Stimulated activated CD8-positive, alpha-beta memory T cell treated with anti-CD3 and anti-CD28 coated beads, Interleukin-7, amount 100 ng/mL, for 4 hours (primary cell): ENCODE data around the gene PCDH9.

Source experiments
- DNase-seq, 2 donors: peaks; one replicate each; pipeline ENCODE4 v3.0.0-alpha.2; 2020; ENCODE audit warnings: low read depth in 2 of 2

Gene PCDH9

DNA sequence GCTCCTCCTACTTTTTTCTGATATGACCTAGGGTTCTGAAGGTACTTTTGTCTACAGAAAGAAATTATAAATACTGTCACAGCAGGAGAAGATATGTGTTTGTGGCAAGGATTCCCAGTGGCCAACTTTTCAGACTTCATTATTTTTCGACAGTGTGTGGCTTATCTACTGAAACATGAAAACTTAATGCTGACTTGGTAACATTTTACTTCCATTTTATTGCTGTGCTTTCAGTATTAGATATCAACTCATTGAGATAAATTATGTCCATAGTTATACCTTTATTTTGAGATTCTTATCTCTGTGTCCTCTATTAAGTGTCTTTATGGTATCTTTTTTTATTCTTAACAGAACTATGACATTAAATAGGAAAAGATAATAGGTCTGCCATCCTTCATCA lies 700.0 kb downstream of the PCDH9 start:
- DNase-seq, result no peak

DNA sequence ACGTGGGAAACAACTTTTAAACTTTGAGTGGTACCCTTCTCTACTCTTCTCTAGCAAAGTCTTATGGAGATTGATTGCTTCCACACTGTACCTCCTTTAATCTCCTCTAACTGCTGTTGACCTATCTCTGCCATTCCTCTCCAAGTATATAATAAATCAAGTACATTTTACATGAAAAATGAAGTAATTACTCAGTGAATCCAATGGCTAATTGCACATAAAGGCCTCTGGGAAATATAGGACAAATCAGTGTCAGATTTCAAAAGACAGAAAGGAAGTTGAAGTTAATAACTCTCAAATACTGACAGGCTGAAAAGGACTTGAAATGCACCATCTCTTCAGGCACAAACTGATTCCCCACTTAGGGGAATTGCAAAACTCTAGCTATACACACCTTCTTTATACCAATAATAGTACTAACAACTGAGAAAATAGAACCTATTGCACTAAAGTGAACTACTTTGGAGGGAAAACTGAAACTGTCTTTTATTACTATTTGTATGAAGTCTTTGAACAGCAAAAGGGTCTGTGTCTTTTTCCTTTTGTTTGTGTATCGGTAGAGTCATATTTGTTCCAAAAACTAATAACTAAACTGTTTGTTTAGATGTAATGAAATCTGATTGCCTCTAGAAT lies 701.1 kb downstream of the PCDH9 start:
- DNase-seq, result no peak

DNA sequence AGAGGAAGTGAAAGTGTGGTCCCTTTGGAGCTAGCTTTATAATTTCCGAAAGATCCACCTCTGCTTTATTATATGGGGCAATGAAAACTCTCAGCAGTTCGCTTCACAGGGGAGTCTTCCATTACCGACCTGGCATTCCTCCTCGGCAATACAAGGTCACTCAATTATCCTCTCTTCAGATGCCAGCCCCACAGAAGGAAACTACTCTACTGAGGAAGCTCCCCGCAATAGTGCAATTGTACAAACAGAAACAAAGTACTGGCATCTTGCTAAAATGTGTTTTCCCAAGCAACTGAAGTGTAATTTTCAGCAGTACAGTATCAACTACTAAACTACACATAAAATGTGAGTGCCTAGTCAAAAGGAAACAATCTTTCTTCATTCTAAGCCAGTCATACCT lies 702.0 kb downstream of the PCDH9 start:
- no peak for DNase-seq

DNA sequence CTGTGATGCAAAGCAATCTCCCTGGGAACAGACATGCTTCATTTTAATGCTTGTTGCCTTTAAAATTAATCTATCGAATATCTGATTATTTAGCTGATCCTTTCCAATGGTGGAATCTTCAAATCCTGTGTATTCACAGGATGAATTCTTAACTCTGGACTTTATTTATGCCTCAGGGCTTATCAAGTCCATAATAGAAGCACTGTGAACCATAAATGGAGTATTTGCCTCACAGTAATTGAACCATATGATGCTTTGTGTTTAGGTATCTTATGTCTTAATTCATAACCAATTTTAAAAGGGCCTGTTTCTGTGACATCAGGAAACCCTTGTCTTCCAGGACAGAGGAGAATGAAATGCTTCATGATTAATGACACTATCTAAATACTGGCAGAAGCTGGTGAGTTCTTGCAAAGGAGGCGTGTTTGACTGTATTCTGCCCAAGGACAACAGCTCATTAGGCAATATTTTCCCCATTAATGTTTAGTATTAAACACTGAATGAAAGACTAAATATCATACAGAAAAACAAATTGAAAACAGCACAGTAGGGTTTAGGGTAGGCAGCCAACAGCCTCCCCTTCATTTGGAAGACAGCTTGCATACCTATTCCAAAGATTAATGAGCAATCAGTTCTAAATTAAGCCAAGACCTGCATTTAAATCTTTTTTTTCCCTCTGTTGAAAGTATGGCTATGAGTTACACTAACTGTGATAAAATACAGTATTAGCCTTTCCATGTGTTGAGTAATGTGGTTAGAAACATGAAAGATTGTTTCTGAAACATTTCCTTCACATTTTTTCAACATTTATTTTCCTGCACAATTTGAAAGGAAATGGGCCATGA lies 709.4 kb downstream of the PCDH9 start:
- no peak for DNase-seq

DNA sequence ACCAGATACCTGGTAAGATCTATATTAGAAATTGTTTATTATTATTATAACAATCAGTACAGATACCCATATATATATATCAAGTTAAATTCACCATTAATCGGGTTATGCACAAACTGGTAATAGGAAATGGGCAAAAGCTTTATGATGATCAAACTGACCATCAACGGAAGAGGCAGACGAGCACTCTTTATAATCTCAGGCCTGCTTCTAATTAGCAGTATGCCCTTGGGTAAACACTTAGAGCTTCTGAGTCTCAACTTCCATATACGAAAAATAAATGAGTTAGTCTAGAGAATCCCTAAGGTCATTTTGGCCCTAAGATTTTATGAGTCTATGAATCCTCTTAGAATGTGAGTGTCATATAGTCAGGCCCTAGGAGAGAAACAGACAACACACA lies 710.9 kb downstream of the PCDH9 start:
- no peak for DNase-seq

DNA sequence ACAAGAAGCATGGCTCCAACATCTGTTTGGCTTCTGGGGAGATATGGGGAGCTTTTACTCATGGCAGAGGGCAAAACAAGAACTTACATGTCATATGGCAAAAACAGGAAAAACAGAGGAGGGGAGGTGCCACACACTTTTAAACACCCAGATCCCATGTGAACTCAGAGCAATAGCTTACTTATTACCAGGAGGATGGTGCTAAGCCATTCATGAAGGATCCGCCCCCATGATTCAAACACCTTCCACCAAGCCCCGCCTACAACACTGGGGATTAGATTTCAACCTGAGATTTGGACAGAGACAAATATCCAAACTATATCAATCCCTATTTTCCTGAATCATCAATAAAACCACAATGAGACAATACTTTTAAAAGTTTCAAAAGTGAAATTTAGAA lies 712.1 kb downstream of the PCDH9 start:
- DNase-seq, result no peak

DNA sequence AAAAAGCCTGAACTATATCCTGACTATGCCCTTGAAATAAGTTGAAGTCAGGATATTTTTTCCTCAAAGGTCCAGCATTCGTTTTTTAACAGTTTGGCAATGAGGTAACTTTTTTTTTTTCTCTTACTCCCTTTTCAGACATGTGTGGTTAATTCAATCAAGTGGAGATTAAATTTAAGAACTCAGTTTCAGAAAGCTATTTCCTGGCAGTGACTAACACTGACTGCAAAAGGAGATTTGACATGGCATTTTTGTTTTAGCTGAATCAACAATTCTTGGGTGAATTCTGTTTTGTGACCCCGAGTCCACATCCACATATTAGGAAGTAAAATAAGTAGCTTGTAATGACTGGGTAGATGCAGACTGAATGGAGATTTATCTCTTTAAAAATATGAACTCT lies 716.4 kb downstream of the PCDH9 start:
- DNase-seq, result no peak

DNA sequence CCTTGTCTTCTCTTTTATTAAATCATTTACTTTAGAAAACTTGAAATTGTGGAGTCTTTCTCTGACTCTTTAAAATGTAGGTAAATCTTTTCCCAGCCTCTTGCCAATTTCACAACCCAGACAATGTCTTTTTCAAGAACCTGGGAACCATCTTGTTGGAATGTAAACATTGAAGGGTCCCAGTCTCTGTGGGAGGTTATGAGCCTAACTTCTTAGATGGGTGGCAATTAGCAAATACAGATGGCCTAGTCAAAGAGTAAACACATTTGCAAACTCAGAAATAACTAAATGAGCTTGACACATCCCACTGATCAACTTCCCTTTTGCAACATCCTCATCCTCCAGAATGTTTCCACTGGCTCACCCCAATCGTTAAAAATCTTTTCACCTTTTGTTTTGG lies 721.0 kb downstream of the PCDH9 start:
- no peak for DNase-seq

DNA sequence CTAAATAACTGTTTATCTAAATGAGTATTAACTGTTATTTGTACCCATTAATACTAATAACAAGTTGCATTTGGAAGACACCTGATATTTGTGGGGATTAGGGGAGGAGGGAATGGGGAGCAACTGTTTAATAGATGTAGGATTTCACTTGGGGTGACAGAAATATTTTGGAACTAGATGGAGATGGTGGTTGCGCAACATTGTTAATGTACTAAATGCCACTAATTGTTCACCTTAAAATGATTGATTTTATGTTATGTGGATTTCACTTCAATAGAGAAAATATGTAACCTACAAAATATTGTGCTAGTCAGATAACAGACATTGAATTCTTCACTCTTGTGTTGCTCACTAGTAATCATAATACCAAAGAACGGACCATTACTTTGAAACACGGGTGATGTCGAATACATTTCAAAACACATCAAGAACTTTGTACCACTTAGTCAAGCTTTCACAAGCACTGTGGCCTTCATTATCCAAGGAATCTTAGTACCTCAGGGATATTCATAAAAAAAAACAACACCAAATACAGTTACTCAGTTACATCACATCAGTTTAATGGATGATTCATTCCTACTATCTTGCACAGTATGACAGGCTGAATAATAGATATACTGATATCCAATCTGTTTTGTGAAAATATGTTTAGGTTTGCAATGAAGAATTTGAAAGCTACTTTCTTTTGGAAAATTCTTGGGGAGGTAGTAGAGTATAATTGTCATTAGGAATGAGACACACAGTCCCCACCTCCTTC lies 721.8 kb downstream of the PCDH9 start:
- no peak for DNase-seq

DNA sequence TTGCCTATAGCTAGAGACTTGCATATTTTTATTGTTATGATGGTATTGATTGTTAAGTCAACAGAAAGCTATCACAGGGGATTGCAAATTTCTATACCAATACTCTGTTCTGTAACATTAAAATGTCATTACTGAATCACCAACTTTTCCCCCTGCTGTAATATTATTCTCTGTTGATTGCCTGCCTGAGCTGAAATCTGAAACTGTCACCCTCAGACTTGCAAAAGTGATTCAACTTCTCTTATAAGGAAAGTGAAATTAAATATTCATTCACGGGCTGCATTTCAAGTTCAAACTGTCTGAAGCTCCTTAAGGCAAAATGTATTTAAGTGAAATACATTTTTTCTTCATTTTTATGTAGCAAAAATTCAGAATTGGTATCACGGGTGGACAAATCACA lies 723.2 kb downstream of the PCDH9 start:
- no peak for DNase-seq

DNA sequence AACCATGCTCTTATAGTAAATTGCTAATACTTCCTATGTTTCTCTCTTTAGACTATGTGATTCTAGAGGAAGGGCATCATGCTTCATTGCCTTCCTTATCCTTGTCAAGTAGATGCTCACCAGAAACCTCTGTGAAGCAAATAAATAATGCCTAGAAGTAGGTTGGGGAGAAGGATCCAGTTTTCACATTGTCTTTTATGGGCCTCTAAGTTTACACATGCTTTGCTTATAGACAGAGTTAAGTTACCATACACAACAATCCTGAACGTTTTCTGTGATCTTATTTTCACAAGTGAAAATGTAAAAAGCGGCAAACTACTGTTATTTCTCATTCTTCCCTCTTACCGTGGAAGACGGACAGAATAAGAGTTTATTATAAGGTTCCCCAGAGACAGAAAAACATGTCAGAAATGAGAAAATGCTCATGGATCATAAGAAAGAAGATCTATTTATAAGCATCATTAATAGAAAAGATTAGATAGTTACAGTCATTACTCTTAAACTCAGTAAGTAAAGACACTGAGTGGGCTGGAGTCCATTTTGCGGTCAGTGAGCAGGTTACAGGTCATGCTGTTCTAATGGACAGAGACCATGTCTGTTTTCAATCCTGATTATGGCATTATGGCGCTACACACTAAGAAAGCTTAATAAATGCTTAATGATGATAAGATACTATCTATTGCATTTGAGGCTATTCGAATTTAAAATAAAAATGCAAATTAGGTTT lies 723.9 kb downstream of the PCDH9 start:
- DNase-seq, result no peak

DNA sequence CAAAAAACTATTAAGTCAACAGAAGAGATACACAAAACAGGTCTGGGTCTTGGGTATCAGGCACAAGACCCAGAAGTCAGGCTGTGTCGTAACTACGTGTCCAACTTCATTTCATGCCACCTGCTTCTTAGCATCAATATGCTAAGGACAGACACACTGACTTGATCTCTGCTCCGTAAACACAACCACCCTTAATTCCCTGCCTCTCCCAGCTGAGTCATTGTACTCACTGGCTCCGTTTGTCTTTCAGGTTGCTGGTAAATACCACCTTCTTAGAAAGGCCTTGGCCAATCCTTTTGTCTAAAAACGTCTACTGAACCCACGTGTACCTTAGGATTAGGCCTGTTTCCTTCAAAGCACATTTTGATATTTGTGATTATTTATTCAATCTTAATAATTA lies 726.2 kb downstream of the PCDH9 start:
- no peak for DNase-seq

DNA sequence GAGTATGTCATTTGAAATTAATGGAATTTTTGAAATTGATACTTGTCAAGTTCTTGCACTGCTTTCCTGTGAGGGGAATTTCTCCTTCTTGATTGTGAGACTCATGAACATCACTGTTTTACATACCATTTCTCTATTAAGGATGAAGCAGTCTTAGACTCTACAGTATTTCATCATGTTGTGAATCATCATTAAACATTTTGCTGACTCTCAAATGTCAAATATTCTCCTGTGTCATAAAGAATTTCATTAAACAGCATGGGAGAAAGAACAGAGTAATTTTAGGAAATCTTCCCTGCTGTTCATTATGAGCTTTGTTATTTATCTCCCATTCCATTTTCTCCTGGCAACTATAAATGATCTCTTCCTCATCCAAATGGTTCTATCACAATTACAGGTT lies 729.0 kb downstream of the PCDH9 start:
- no peak for DNase-seq

DNA sequence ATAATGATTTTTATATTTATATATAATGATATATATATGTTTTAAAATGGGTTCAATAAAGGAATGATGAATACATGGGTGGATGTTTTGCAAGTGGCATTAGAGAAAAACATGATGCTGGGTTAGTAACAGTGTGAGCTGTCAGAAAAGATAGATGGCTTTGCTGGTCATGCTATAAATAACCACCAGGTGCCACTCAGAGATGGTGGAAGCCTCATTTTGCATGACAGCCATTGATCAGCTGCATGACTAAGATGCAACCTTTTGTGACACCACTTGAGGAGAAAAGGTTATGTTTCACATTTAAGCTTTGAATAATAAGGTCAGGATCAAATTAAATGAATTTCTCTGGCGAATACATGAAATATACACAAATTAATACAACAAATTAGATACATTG lies 737.7 kb downstream of the PCDH9 start:
- DNase-seq, result no peak

DNA sequence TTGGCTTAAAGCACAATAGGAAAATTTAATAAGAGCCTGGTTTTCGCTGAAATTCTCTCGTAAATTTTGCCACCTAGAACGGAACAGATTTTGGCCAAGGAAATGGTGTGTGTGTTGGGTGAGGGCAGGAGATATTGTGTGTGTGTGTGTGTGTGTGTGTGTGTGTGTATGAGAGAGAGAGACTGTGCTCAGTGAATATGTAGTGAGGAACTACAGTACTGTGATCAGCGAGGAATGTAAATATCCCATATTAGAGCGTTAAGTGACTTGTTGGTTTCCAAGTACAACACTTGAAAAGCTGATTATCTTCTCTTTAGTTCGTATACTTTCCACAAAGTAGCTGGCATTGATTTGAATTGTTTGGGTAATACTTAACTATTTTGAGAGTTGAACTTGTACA lies 738.9 kb downstream of the PCDH9 start:
- no peak for DNase-seq

DNA sequence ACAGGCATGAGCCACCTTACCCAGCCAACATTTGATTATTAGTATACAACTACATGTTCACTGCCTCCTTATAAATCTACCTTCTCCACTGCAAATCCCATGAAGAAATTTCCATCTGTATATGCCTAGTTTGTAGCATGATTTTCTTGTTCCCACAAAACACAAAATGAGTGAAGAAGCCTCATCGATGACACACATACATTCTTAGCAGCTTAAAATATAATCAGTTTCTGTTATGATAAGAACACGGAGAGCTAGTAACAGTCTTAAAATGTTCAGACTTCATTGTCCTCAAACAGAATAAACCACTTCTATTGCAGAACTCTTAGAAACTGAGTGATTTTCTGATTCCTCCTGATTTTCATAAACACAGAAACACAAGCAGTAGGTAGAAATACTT lies 740.5 kb downstream of the PCDH9 start:
- no peak for DNase-seq

DNA sequence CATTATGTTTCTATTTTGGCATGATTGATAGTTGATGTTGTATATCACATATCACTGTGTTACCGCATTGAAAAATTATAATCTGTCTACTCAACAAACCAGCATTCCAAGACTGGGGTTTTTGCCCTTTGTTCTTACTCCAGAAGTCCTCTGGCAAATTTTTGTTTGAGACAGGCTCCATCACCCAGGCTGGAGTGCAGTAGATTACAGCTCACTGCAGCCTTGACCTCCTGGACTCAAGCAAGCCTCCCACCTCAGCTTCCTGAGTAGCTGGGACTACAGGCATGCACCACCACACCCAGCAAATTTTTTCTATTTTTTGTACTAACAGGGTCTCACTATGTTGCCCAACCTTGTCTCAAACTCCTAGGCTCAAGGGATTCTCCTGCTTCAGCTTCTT lies 741.0 kb downstream of the PCDH9 start:
- no peak for DNase-seq

DNA sequence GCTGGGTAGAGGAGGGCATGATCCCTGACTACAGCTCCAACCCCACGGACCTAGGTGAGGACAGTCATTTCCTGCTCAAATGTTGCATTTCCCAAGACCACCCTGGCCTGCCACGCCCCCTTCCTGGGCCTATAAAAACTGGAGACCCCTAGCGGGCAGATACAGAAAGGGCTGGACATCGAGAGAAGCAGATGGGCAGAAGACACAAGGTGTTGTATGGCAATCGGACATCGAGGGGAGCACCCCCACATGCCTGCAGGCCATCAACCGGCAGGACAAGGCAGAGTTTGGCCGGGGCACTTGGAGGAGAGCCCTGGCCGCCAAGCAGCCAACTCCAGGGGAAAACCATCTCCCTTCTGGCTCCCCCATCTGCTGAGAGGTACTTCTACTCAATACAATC lies 746.4 kb downstream of the PCDH9 start:
- no peak for DNase-seq

DNA sequence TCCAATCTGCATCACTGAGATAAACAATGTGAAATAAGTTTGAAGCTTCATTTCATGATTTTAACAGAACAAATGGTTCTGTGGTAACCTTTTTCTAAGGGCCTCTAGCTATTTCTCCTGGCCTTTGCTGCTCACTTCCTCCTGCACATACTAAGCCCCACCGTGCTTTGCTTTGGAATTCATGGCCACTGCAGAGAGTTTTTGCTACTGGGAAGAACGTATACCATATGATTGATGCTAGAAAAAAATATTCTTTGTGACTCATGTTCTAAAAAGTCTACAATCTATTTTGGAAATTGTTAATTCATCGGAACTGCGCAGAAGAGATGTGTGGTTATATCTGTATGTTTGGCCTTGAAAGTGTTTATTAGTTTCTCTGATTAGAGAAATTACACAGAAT lies 747.3 kb downstream of the PCDH9 start:
- DNase-seq, result no peak

DNA sequence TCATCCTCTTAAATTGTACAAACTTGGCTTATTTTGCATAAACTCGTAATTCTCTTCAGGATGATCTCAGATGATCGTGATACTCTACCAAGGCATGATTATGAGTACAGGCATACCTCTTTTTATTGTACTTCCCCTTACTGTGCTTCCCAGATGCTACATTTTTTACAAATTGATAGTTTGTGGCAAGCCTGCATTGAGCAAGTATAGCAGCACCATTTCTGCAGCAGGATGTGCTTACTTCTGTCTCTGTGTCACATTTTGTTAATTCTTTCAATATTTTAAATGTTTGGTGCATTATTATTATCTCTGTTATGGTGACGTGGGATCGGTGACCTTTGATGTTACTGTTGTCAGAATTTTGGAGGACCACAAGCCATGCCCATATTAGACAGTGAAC lies 752.3 kb downstream of the PCDH9 start:
- DNase-seq, result no peak

DNA sequence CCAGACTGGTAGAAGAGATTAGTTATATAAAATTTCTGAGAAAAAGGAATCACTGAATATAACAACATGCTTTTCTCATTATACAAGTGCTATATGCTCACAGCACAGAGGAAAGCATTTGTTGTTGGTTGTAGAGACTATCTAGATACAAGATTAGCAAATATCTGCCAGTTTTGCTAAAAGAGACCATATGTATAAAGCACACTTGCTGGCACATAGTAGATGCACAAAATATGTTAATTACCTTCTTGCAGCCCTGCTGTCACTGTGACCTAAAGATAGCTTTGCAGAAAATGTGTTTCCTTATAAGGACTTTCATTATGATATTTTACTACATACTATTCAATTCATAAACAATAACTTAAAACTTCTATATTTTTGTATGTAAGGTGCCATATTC lies 755.1 kb downstream of the PCDH9 start:
- DNase-seq, result no peak

DNA sequence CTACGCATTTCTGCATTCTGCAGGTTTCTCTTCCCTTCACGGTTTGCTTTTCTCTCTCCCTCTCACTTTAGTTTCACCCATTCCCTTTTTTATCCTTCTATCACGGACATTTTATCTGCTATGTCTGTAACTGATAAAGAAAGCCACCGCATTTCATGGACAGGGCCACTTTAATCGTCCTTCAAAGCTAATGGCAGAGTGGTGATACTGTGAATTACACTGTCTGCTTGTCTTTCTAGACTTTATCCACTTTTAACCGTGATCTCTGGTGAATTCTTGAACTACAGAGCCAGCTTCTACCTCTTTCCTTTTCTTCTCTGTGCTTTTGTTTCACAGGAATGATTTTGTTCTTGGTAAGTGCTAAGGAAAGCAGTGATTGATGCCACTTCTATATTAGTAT lies 760.4 kb downstream of the PCDH9 start:
- no peak for DNase-seq
